ENCODE measurements around the gene AAMP. TPM values are rescaled to one million over a fixed set of nuclear protein-coding genes. Genes with fewer than 3 reads are reported as not detected.

AAMP gene
- total RNA-seq, 1 experiment from 2014 or later = 126 TPM

DNA sequence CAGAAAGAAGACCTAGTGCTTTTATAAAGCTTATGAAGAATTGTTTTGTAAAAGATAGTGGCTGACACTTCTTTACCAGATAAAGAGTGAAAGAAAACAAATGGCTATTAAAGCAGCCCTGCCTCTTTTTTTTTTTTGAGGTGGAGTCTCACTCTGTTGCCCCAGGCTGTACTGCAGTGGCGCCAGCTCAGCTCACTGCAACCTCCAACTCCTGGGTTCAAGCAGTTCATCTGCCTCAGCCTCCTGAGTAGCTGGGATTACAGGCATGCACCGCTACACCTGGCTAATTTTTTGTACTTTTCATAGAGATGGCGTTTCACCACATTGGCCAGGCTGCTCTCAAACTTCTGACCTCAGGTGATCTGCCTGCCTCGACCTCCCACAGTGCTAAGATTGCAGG is 40.1 kb downstream of the AAMP start:
- Histone ChIP-seq H3K27me3 (ENCODE audit: insufficient read depth, low read depth) (no peaks in the 10 kb centered on the region), H3K4me2 (peak overlapping the region; percentile 51), H3K9me3 (ENCODE audit: insufficient read depth, low read depth) (no peaks in the 10 kb centered on the region), H3K9me2 (ENCODE audit: insufficient read depth) (no peaks in the 10 kb centered on the region), H3K4me3 (no peak overlapping the region; the same call in 1 of the 2 replicates), H4K20me1 (ENCODE audit: insufficient read depth) (no peaks in the 10 kb centered on the region), H3K27ac (peak overlapping the region; percentile 81), H2AFZ (no peak overlapping the region), H3F3A (ENCODE audit: insufficient read depth, low read depth) (peaks cover 42% of the 10 kb centered on the region), H3K4me1 (replicated peaks; ENCODE audit: insufficient read depth) (peaks cover 32% of the 10 kb centered on the region), H3K79me2 (ENCODE audit: low read depth) (peaks cover 16% of the 10 kb centered on the region), H3K36me3 (ENCODE audit: low read depth) (peaks cover 68% of the 10 kb centered on the region)
- BruUV-seq (replicated peaks) = TSS peak; percentile 12
- TF ChIP-seq EZH2 (IDR thresholded peaks at IDR 0.05; ENCODE audit: low read depth) = no peak
- TF ChIP-seq, protein P1, sequence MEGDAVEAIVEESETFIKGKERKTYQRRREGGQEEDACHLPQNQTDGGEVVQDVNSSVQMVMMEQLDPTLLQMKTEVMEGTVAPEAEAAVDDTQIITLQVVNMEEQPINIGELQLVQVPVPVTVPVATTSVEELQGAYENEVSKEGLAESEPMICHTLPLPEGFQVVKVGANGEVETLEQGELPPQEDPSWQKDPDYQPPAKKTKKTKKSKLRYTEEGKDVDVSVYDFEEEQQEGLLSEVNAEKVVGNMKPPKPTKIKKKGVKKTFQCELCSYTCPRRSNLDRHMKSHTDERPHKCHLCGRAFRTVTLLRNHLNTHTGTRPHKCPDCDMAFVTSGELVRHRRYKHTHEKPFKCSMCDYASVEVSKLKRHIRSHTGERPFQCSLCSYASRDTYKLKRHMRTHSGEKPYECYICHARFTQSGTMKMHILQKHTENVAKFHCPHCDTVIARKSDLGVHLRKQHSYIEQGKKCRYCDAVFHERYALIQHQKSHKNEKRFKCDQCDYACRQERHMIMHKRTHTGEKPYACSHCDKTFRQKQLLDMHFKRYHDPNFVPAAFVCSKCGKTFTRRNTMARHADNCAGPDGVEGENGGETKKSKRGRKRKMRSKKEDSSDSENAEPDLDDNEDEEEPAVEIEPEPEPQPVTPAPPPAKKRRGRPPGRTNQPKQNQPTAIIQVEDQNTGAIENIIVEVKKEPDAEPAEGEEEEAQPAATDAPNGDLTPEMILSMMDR (conservative IDR thresholded peaks at IDR 0.05) = no peak
- CTCF ChIA-PET = interaction anchor here (0.6 to 1.0 kb wide), 2 partner anchors 27 to 42 kb away, joined by 4 to 5 read pairs; no protein-coding TSS in a partner anchor
- POLR2A ChIA-PET (ENCODE audit: unreplicated experiment) = interaction anchor here (0.6 to 0.7 kb wide), 2 partner anchors 53 to 362 kb away, joined by 3 to 10 read pairs; no protein-coding TSS in a partner anchor
- peak in 1 of 2 experiments; percentile 58 for DNase-seq
- intact Hi-C loops (cut with micrococcal nuclease; ENCODE audit: unreplicated experiment) = loop anchor here (2.0 kb wide), 1 partner anchor 69 kb away; no protein-coding TSS in a partner anchor

DNA sequence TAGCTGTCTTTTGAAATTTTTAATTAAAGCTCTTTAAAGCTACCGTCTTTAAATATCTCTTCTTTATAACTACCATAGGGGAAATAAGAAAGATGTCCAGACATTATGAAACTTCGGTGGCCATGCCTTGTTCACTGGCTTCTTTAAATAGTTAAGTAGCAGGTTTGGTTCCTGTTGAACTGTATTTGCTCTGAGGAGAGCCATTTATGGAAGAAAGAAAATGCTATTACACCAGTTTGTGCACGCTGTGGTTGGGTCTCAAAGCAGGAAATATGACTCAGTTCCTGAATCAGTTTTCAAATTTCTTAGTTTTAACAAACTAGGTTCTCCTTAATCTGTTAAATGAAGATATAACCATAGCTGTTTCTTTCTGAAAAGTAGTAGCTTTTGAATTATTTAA is 40.7 kb downstream of the AAMP start:
- ChIA-PET CTCF (interaction anchor here (0.6 to 1.0 kb wide), 2 partner anchors 28 to 42 kb away, joined by 4 to 5 read pairs; no protein-coding TSS in a partner anchor), POLR2A (ENCODE audit: unreplicated experiment) (interaction anchor here (0.6 to 0.7 kb wide), 2 partner anchors 53 to 361 kb away, joined by 3 to 10 read pairs; no protein-coding TSS in a partner anchor)
- peaks cover 68% of the 10 kb centered on the region for H3K36me3 ChIP-seq (ENCODE audit: low read depth)
- TF ChIP-seq EZH2 (IDR thresholded peaks at IDR 0.05; ENCODE audit: low read depth) = no peak
- TF ChIP-seq, protein P1 (conservative IDR thresholded peaks at IDR 0.05) = no peak
- DNase-seq = peak; percentile 33 to 83
- H3K4me2 ChIP-seq = peak overlapping the region; percentile 51
- BruUV-seq (replicated peaks) = no TSS peak
- H3K27me3 ChIP-seq (ENCODE audit: insufficient read depth, low read depth) = no peaks in the 10 kb centered on the region
- H3K79me2 ChIP-seq (ENCODE audit: low read depth) = peaks cover 23% of the 10 kb centered on the region
- no peaks in the 10 kb centered on the region for H3K9me2 ChIP-seq (ENCODE audit: insufficient read depth)
- H3K27ac ChIP-seq = peak overlapping the region; percentile 81
- H2AFZ ChIP-seq = no peak overlapping the region
- H3F3A ChIP-seq (ENCODE audit: insufficient read depth, low read depth) = peaks cover 37% of the 10 kb centered on the region
- 0 out of 2 replicates have a peak, but pooled peaks cover 5% of the 10 kb centered on the region for H4K20me1 ChIP-seq (ENCODE audit: insufficient read depth)
- no peaks in the 10 kb centered on the region for H3K9me3 ChIP-seq (ENCODE audit: insufficient read depth, low read depth)
- intact Hi-C loops (cut with micrococcal nuclease; ENCODE audit: unreplicated experiment) = loop anchor here (2.0 kb wide), 1 partner anchor 70 kb away; no protein-coding TSS in a partner anchor
- no peak overlapping the region for H3K4me3 ChIP-seq
- H3K4me1 ChIP-seq (replicated peaks; ENCODE audit: insufficient read depth) = peaks cover 32% of the 10 kb centered on the region

DNA sequence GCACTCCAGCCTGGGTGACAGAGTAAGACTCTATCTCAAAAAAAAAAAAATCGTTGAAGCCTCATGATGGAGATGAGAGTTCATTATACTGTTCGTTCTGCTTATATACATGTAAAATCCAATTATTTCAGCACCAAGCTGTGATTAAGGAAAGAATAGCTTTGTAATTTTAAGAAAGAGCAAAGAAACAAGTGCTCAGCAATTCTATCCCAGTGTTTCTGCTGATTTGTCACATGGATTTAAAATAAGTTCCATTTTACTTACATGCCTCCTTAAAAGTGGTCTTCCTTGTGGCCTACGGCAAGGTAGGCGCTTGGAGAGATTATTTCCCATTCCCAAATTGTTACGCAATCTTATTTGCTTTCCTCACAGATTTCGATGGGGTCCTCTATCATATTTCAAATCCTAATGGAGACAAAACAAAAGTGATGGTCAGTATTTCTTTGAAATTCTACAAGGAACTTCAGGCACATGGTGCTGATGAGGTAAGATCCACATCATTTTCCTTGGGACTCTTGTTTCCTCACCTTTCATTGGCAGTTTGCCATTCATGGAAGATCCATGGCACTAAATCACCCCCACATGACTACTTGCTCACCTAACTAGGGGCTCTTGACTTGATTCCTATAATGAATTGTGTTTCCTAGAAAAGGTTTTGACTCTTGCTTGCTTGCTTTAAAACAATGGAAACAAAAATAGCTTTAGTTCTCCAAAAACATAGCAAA is 41.4 kb downstream of the AAMP start:
- DNase-seq = no peak
- 0 out of 2 replicates have a peak, but pooled peaks cover 5% of the 10 kb centered on the region for H4K20me1 ChIP-seq (ENCODE audit: insufficient read depth)
- TF ChIP-seq, protein P1 (conservative IDR thresholded peaks at IDR 0.05) = no peak
- no peak for TF ChIP-seq EZH2 (IDR thresholded peaks at IDR 0.05; ENCODE audit: low read depth)
- peaks cover 71% of the 10 kb centered on the region for H3K36me3 ChIP-seq (ENCODE audit: low read depth)
- BruUV-seq (replicated peaks) = TSS peak; percentile 86
- H3K4me1 ChIP-seq (replicated peaks; ENCODE audit: insufficient read depth) = peaks cover 32% of the 10 kb centered on the region
- ChIA-PET CTCF (no interaction called here), POLR2A (ENCODE audit: unreplicated experiment) (no interaction called here)
- H3K4me3 ChIP-seq = no peak overlapping the region
- H3K79me2 ChIP-seq (ENCODE audit: low read depth) = peaks cover 29% of the 10 kb centered on the region
- no peaks in the 10 kb centered on the region for H3K9me2 ChIP-seq (ENCODE audit: insufficient read depth)
- intact Hi-C loops (cut with micrococcal nuclease; ENCODE audit: unreplicated experiment) = loop anchor here (2.0 kb wide), 1 partner anchor 70 kb away; no protein-coding TSS in a partner anchor
- no peaks in the 10 kb centered on the region for H3K27me3 ChIP-seq (ENCODE audit: insufficient read depth, low read depth)
- no peaks in the 10 kb centered on the region for H3K9me3 ChIP-seq (ENCODE audit: insufficient read depth, low read depth)
- H3K27ac ChIP-seq = peak overlapping the region; percentile 81
- no peak overlapping the region for H2AFZ ChIP-seq
- H3F3A ChIP-seq (ENCODE audit: insufficient read depth, low read depth) = peaks cover 32% of the 10 kb centered on the region
- peak overlapping the region; percentile 51 for H3K4me2 ChIP-seq

Measured in PC-9 (cell line).